GM08714 (cell line): ENCODE data around the gene FOLH1.
"Not testable (repeated sequence)": the region's sequence is repeated elsewhere in the genome, so short reads cannot be mapped to it uniquely, and the experiment has no call there.

Experiments used
- H3K4me3 ChIP-seq: fragments of 200-500 bp; sonication (Bioruptor generic); 2 replicates; pipeline ENCODE4 v1.5.1; 2014; ENCODE audit warnings: mild to moderate bottlenecking, low read length, inconsistent platforms
- ZNF274 ChIP-seq: IDR thresholded peaks from 2 replicates; pipeline ENCODE4 v1.6.1; 2012; ENCODE audit warnings: mild to moderate bottlenecking, low read depth, low read length

FOLH1 gene

DNA sequence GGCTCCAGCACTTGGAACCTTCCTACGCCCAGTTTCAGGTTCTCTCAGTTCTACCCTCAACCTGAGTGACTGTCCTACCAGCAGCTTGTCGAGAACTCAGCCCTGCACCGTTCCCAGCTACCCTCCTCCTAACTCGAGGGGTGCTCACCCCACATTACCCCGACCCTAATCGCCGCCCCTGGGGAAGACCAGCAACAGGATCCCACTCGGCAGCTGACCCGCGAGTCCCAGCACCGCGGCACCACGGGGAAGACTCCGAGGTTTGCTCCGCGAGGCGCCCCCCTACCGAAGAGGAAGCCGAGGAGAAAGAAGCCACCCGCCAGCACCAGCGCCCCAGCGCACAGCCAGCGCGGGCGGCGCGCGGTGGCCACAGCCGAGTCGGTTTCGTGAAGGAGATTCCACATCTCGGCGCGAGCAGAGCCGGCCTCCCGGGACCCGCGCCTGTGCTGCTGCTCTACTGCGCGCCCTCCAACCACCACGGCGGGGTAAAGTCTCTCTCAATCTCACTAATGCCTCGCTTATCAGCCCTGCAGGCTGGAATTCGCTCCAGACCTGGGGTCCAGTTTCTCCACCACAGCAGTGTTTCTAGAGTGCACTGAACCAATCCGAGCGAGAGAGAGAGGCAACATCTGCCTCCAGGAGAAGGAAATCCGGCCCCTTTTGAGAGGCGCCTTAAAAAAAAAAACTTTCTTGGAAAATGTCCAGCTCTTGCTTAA lies at the start of gene FOLH1:
FOLH1 (minus strand) TSS at position 597 of the 716 bp plus-strand sequence; CDS start at position 404, 193 bp downstream.
- no peak for TF ChIP-seq ZNF274
- no peak within 1 kb of the TSS for H3K4me3 ChIP-seq

DNA sequence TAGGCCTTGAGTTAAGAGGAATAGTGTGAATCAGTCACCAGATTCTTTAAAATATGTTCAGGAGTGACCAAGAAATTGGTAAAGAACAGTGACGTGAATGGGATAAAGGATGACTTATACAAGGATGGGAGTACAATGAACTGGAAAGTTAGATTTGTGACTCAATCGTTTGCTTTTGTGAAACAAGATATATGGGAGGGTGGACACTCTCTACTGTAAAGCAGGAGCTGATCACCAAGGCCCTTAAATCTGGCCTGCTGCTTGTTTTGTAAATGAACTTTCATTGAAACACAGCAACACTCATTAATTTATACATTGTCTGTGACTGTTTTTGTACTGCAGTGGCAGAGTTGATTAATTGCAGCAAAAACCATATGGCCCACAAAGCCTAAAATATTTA lies 46.7 kb upstream of the FOLH1 start:
- H3K4me3 ChIP-seq, result not testable (repeated sequence)

DNA sequence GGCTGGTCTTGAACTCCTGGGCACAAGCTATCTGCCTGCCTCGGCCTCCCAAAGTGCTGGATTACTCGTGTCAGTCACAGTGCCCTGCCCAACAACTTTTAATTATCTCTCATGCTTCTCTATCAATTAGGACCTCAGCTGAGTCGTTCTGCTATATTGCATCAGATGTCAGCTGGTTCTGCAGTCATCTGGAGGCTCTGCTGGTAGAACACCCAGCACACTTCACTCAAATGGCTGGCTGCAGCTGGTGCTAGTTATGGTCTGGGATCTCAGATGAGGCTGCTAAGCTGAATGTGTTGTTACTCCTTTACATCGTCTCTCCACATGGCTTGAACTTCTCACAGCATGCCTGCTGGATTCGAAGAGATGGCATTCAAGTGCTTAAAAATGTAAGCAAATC lies 42.8 kb upstream of the FOLH1 start:
- not testable (repeated sequence) for H3K4me3 ChIP-seq

DNA sequence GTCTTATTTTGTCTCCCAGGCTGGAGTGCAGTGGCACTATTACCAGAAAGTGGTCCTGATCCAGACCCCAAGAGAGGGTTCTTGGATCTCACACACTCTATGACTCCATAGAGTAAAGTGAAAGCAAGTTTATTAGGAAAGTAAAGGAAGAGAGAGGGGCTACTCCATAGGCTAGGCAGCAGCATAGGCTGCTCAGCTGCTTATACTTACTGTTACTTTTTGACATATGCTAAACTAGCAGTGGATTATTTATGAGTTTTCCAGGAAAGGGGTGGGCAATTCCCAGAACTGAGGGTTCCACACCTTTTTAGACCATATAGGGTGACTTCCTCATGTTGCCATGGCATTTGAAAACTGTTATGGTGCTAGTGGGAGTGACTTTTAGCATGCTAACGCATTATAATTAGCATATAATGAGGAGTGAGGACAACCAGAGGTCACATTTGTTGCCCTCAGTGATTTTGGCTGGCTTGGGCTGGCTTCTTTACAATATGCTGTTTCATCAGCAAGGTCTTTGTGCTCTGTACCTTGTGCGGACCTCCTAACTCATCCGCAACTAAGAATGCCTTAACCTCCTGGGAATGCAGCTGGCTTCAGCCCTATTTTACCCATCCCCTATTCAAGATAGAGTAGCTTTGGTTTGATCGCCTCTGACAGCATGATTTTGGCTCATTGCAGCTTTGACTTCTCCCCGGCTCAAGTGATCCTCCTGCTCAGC lies 42.2 kb upstream of the FOLH1 start:
- not testable (repeated sequence) for H3K4me3 ChIP-seq

DNA sequence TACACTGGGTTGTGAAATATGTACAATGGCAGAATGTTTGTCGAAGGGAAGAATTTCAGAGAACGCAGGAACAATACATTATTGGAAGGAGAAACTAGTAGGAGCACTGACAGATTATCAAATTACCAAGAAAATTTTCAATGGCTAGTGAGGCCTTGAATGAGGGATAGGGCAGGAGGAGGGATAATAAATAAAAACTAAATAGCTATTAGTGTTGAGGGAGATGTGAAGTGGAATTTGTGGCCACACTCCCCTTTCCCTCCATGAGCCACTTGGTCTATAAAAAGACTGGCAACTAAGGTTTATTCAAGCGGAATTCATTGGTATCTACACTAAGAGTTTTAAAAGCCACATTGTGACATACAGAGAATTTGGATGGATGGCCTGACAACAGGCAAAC lies 41.0 kb upstream of the FOLH1 start:
- not testable (repeated sequence) for H3K4me3 ChIP-seq

- H3K4me3 ChIP-seq, result not testable (repeated sequence)
Measured at GRCh38 chr11:49233685-49234084, 25.3 kb upstream of the FOLH1 start.

- not testable (repeated sequence) for H3K4me3 ChIP-seq
Measured at GRCh38 chr11:49233019-49233418, 24.6 kb upstream of the FOLH1 start.

DNA sequence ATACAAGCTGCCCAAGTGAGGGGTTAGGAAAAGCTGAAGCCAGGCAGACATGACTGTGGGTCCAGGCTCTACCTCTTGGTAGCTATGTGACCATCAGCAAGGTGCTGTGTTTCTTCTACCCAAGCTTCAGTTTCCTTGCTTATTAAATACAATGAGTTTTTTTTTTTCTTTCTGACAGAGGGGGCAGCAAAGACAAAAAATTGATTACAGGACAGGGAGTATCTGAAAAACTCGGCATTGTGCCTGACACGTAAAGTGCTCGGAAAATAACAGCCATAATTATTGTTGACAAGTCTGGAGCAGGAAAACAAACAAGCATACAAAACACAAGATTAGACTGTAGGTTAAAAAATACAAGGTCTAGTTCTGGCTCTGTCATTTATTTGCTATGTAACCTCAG lies 23.3 kb upstream of the FOLH1 start:
- not testable (repeated sequence) for H3K4me3 ChIP-seq

DNA sequence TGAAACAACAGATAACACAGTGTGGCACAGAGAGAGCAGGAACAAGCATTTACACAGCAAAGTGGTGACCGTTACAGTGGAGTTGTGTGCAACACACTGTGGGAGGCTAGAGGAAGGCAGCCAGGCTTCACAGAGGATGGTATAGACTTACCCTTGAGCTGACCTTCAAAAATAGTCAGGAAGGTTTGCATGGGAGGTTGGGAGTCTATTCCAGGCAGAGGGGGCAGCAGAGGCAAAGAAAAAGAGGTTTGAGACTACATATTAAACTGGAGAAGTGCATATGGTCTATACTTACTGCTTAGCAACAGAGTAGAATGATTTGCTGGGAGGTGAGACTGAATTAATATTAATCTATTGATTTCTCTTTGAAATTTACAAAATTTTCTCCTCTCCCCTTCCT lies 22.1 kb upstream of the FOLH1 start:
- not testable (repeated sequence) for H3K4me3 ChIP-seq

- not testable (repeated sequence) for H3K4me3 ChIP-seq
Measured at GRCh38 chr11:49230001-49230400, 21.6 kb upstream of the FOLH1 start.

GRCh38 chr11:49229136-49229535 lies 20.7 kb upstream of the FOLH1 start:
- not testable (repeated sequence) for H3K4me3 ChIP-seq

GRCh38 chr11:49225255-49225785 lies 16.9 kb upstream of the FOLH1 start:
- H3K4me3 ChIP-seq, result not testable (repeated sequence)

GRCh38 chr11:49221112-49221511 lies 12.7 kb upstream of the FOLH1 start:
- no peak overlapping the region for H3K4me3 ChIP-seq
- TF ChIP-seq ZNF274, result no peak

GRCh38 chr11:49213026-49213560 lies 4.7 kb upstream of the FOLH1 start:
- TF ChIP-seq ZNF274, result no peak
- H3K4me3 ChIP-seq, result no peak overlapping the region

GRCh38 chr11:49206999-49207398 lies 1.4 kb downstream of the FOLH1 start:
- not testable (repeated sequence) for H3K4me3 ChIP-seq

DNA sequence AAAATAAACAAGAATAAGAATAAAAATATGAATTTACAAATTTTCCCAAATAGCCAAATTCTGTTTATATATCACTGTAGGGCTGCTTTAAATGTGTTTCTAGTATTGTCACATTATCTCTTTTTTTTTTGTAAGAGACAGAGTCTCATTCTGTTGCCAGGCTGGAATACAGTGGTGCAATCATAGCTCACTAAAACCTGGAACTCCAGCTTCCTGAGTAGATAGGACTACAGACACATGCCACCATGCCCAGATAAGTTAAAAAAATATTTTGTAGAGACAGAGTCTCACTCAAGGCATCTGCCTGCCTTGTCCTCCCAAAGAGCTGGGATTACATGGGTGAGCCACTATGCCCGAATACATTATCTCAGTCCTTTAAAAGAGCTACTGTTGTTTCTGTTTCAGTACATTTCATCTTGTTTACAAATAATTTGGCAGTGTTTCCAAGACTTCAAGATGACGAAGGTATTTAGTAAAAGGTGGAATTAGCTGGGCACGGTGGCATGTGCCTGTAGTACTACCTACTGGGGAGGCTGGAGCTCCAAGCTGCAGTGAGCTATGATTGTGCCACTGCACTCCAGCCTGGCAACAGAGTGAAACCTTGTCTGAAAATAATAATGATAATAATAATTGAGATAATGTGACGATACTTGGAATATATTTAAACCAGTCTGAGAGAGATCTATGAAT lies 6.0 kb downstream of the FOLH1 start:
- H3K4me3 ChIP-seq, result no peak overlapping the region
- TF ChIP-seq ZNF274, result no peak

- H3K4me3 ChIP-seq, result not testable (repeated sequence)
Measured at GRCh38 chr11:49196775-49197174, 11.6 kb downstream of the FOLH1 start.

- not testable (repeated sequence) for H3K4me3 ChIP-seq
Measured at GRCh38 chr11:49196002-49196401, 12.4 kb downstream of the FOLH1 start.

DNA sequence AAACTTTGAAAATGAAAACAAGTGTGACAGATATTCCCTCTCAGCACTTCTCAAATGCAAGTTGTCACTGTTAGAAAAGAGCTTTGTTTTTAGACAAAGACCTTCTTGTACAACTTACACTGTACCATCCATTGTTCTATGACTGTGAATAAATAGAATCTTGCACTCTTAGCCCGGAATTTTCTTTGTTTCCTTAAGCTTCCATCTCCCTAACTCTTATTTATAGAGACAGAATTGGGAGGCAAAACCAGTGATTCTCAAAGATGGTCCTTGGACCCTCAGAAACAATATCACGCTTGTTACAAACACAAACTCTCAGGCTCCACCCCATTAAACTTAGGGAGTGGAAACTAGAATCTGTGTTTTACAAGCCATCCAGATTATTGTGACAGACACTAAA lies 18.1 kb downstream of the FOLH1 start:
- not testable (repeated sequence) for H3K4me3 ChIP-seq

- not testable (repeated sequence) for H3K4me3 ChIP-seq
Measured at GRCh38 chr11:49186225-49186624, 22.2 kb downstream of the FOLH1 start.

DNA sequence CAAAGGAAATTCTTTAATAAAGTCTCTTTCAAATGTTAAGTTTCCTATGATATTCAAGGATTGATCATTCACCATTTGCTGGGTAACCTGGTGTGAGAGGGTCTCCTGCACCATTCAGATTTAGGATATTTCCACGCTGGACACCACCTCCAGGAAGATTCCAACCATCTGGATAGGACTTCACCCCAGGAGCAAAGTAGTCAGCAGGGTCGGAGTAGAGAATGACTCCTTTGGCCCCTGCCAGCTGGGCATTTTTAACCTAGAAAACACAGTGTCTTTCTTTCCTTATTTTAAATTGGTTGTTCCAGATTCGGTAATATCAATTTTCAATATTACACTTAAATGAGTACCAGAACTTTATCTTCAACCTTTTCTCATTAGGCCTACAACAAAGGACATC lies 22.8 kb downstream of the FOLH1 start:
- H3K4me3 ChIP-seq, result not testable (repeated sequence)
